ENCODE results near the gene POLR3E. TPM values are rescaled to one million over a fixed set of nuclear protein-coding genes. Genes with fewer than 3 reads are reported as not detected.

Gene POLR3E
- total RNA-seq, 1 donor = 61.7 TPM

DNA sequence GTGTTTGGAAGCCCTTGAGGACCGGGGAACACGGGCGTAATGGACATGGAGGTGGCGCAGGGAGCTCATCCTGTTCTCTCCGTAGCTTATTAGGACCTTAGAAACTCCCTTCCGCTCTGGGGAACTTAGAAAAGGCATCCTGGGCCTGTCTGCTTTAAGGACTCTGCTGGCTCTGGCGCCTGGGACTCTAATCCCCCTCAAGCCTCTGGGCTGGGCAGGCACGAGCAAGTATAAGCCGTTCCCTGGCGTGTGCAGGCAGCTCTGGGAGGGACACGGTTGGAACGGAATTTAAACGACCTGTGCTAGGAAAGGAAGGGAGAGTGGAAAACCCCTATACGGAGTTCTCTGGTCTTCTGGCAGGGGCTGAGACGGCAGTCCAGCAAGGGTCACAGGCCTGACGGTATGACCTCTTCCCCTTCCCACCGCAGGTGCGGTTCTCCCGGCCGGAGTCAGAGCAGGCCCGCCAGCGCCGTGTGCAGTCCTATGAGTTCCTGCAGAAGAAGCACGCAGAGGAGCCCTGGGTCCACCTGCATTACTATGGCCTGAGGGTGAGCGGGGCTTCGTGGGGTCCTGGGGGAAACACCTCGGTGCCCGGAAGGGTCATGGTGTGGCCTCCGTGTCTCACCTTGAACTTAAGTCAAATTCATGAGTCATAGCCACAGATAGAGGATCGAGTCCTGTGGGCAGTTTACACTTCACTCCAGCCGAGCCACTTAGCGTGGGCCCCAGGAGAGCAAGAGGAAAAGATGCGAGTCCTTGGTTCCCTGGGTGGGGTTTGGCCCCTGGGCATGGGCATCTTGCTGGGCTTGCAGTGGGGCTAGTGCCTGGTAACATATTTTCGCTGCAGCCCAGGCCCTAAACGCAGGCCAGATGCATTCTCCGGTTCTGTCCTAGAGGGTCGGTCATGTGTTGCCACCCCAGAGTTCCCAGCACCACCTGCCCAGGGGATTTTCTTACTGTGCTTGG, 17.7 kb downstream of the POLR3E start:
- DNase-seq (ENCODE audit: low read depth in 2 of 3, low spot score in 2 of 3) = no peak

GRCh38 chr16:22315979-22316378, 18.8 kb downstream of the POLR3E start:
- no peak for DNase-seq (ENCODE audit: low read depth in 2 of 3, low spot score in 2 of 3)

GRCh38 chr16:22316411-22316811, 19.2 kb downstream of the POLR3E start:
- no peak for DNase-seq (ENCODE audit: low read depth in 2 of 3, low spot score in 2 of 3)

DNA sequence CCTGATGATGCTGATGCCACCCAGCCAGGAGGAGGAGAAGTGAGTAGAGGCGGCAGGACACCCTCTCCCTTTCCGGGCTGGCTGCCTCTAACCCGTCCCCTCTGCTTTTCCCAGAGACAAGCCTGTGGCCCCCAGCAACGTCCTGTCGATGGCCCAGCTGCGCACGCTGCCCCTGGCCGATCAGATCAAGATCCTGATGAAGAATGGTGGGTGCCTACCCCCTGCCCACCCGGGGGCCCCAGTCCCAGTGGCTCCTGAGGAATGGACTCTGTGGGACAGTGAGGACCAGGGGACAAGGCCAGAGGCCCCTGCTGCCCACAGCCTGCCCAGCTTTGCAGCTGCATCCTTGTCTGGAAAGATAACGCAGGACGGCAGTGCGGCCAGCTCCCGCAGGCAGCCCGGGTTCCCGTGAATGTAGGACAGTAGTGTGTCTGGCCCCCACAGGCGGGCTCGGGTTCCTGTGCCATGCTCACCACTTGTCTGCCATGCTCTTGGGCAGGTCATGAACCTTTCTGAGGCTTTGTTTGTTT, 19.9 kb downstream of the POLR3E start:
- no peak for DNase-seq (ENCODE audit: low read depth in 2 of 3, low spot score in 2 of 3)

GRCh38 chr16:22317625-22318024, 20.4 kb downstream of the POLR3E start:
- DNase-seq (ENCODE audit: low read depth in 2 of 3, low spot score in 2 of 3) = no peak

DNA sequence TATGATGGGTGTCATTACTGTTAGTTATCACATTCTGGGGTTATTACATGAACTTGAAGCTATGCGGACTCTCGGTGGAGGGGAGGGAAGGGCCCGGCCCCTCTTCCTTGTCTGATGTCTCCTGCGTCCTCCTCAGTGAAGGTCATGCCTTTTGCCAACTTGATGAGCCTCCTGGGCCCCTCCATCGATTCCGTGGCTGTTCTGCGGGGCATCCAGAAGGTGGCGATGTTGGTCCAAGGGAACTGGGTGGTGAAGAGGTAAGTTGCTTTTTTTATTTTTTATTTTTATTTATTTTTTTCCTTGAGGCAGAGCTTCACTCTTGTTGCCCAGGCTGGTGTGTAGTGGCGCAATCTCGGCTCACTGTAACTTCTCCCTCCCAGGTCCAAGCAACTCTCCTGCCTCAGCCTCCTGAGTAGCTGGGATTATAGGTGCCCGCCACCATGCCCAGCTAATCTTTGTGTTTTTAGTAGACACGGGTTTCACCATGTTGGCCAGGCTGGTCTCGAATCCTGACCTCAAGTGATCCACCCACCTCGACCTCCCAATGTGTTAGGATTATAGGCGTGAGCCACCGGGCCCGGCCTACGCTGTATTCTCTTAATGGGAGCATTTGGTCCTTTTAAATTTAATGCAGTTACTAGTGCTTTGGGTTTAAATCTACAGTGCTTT, 21.6 kb downstream of the POLR3E start:
- DNase-seq (ENCODE audit: low read depth in 2 of 3, low spot score in 2 of 3) = peak in 2 of 3 donors; percentile 31 to 62

DNA sequence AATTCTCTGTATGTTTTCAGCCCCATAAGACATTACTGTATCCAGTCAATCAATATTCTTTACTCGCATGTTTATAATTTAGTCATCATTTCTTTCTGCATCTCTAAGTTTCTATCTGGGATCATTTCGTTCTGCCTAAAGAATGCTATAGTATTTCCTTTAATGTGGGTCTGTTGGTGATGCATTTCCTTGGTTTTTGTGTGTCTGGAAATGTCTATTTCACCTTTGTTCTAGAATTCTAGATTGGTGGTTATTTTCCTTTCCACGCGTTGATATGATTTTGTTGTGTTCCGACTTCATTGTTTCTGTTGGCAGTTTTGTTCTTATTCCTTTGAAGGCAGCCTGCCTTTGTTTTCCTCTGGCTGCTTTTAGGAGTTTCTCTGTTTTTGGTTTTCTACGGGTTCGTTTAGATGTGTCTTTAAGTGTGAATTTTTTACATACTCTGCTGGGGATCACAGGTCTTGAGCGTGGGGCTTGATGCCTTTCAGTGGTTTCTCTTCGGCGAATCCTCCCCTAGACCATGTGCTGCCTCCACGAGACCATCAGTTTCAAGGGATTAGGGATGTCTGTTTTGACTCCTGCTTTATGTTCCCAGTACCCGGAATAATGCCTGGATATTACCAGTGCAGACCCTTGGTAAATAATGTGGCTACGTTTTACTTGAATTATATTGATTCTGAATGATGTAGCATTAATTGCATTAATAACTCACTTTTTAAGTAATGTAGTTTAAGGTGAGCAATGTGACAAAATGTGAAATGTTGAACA, 23.5 kb downstream of the POLR3E start:
- no peak for DNase-seq (ENCODE audit: low read depth in 2 of 3, low spot score in 2 of 3)

GRCh38 chr16:22321340-22322001, 24.3 kb downstream of the POLR3E start:
- DNase-seq (ENCODE audit: low read depth in 2 of 3, low spot score in 2 of 3) = peak; percentile 48 to 72 (median 63)

DNA sequence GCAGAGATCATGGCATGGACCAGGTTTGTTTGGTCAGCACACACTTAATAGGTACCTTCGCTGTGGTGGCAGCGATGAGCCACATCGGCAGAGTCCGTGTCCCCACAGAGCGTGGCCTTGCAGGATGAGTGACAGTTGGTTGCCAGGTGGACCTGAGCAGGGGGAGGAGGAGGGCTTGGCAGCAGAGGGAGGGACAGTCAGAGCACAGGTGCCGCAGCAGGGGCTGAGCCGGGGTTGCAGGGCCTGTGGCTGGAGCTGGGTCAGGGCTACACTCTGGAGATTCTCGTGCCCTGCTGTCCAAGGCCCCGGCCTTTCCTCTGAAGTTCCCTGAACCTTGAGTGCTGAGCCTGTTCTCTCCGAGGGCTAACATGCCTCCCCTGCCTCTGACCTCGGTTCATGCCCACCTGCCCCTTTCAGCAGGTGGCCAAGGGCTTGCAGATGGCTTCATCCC, 24.8 kb downstream of the POLR3E start:
- no peak for DNase-seq (ENCODE audit: low read depth in 2 of 3, low spot score in 2 of 3)

DNA sequence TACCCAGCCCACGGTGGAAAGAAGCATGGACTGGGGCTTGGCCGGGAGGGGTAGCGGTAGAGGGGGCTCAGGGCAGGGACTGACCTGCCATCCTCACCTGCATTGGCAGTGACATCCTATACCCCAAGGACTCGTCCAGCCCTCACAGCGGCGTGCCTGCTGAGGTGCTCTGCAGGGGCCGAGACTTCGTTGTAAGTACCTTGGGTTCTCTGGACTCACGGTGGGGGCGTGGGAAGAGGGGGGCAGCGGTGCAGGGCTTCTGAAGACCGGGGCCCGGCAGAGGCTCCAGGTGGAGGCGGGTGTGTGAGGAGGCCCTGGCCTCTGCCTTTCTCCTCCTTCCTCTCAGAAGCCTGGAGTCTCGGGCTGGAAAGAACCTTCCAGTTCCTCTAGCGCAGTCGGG, 25.5 kb downstream of the POLR3E start:
- no peak for DNase-seq (ENCODE audit: low read depth in 2 of 3, low spot score in 2 of 3)

DNA sequence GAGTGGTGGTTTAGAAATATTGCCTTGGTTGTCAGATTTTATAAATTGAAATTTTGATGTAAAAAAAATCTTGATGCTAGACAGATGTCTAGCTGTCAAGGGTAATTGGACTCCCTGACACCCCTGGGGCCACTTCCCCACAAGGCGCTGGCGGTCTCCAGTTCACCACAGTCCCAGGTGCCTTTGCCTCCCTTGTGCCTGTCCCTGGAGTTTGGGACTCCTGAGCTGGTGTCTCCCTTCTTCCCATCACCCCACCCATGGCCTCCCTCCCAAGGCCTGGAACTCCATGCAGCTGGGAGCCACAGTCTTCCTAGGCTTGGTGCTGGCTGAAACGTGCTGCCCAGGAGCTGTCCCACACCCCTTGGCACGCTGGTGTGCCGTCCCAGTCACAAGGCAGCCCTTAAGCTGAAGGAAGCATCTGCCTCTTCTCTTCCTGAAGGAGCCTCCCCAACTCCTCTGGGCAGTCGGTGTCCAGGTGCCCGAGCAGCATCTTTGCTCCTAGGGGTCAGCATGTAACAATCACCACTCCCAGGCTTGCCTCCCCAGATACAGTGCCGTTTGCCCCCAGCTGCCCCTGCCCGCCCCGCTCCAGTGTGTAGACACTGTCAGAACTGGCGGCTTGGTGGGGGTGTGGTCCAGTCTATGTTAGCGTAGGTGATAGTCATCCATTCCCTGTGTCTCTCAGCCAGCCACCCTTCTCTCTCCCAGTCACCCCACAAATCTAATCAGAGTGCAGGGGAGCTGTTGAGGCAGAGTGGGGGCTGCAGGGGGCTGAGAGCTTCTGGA, 26.2 kb downstream of the POLR3E start:
- DNase-seq (ENCODE audit: low read depth in 2 of 3, low spot score in 2 of 3) = no peak

DNA sequence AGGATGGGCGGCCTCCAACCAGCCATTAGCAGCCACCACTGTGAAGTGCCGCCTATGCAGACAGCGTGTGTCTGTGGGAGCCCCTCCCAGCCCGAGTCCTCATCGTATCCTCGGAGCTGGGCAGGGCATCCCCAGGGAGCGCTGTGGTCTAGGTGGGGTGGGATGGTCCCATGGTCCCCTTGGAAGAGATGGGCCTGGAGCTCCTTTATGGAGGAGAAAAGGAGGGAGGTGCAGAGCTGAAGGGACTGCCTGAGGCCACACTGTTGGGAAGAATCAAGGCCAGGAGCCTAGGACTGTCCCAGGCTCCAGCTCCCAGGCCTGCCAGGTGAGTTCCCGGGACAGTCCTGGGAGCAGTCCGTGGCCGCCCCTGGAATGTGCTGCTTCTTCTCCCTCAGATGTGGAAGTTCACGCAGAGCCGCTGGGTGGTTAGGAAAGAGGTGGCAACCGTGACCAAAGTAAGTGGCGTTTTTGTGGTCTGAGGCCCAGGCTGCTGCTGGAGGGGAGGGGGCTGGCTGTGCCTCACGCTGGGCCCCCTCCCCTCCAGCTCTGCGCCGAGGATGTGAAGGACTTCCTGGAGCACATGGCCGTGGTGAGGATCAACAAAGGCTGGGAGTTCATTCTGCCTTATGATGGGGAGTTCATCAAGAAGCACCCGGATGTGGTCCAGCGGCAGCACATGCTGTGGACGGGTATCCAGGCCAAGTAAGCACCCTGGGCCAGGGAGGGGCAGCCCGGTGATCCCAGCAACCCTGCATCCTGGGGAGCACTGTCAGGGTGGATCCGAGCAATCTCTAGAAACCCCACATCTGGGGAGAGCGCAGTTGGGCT, 27.0 kb downstream of the POLR3E start:
- DNase-seq (ENCODE audit: low read depth in 2 of 3, low spot score in 2 of 3) = no peak

DNA sequence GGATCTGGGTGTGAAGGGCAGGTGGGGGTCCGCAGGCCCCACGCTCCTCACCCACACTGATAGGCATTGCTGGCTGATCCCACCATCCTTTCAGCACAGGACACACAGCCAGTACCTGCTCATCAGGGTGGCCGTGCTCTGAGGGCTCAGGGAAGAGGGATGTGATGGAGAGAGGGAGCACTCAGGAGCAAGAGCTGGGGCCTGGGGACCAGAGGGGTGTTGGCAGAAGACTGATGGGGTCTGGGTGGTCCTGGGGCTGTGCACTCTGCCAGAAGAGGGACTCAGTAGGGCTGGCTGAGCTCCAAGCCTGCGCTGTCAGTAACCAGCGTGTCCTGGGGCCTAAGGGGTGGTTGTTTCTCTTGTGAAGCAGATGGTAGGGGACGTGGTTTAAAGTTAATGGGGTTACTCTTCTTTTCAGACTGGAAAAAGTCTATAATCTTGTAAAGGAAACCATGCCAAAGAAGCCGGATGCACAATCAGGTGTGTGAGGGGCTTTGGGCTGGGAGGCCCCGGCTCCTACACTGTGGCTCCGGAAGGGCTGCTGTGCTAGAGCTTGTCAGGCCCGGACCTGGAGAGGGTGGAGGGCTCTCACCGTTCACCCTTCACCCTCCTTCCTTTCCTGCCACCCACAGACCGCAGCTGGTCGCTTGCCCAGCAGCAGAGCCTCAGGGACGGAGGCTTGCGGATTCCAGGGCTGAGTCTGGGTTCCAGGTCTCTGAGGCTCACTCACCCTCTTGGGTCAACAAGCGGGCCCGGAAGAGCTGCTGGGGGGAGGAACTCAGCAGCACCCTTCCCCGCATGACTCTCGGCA, 27.8 kb downstream of the POLR3E start:
- DNase-seq (ENCODE audit: low read depth in 2 of 3, low spot score in 2 of 3) = no peak

DNA sequence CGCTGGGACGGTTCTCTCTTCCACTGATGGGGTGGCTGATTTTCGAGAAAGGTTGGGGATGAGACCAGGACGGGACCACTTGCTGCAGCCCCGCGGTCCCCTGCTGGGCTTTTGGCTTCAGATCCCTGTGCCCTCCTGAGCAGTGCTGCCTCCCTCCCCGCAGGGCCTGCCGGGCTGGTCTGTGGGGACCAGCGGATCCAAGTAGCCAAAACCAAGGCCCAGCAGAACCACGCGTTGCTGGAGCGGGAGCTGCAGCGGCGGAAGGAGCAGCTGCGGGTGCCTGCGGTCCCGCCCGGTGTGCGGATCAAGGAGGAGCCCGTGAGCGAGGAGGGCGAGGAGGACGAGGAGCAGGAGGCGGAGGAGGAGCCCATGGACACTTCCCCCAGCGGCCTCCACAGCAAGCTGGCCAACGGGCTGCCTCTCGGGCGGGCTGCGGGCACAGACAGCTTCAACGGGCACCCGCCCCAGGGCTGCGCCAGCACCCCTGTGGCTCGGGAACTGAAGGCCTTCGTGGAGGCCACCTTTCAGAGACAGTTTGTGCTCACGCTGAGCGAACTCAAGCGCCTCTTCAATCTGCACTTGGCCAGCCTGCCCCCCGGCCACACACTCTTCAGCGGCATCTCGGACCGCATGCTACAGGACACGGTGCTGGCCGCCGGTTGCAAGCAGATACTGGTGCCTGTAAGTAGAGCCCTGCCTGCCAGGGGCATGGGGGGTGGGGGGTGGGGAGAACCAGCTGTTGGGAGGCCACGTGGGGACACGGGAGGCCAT, 28.6 kb downstream of the POLR3E start:
- no peak for DNase-seq (ENCODE audit: low read depth in 2 of 3, low spot score in 2 of 3)

DNA sequence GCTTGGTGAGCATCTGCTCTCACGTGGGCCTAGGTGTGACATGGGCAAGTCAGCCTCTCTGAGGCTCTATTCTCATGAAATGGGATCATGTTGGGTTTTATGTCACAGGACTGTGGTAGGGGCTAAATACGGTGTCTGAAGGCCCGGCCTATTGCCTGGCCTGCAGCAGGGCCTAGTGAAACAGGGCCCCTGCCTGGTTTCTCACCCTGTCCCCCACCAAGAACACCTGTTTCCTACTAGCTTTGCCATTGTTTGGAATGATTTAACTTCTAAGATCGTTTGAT, 29.1 kb downstream of the POLR3E start:
- DNase-seq (ENCODE audit: low read depth in 2 of 3, low spot score in 2 of 3) = no peak

DNA sequence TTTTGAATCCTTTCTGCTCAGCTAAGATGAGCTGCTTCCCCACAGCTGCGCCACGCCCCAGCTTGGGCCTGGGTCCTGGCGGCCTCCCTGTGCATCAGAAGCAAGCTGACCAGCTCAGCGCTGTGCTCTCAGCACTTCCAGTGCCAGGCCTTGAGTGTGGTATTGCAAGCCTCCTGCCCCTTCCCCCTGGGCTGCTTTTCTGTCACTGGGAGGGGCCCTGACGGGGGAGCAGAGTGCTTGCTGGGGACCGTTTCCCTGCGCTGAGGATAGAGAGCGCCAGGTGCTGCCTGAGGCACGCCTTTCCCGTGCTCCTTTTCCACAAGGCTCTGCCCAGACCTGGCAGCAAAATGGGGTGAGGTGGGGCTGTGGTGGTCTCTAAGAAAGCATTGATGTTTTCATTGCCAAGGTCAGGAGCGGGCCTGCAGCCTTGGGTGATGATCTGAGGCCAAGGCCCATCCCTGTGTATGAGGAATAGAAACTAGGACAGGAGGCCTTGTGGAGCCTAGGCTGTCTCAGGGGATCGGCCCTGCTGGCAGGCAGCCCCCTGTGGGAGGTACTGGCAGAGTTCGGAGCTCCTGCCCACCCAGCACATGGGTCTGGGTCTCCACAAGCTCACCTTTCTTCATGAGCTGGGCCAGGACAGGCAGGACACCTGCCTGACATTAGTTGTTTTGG, 29.7 kb downstream of the POLR3E start:
- no peak for DNase-seq (ENCODE audit: low read depth in 2 of 3, low spot score in 2 of 3)

- no peak for DNase-seq (ENCODE audit: low read depth in 2 of 3, low spot score in 2 of 3)
These were observed 30.2 kb downstream of the POLR3E start for GRCh38 chr16:22327446-22327775.

Data from hematopoietic multipotent progenitor cell (in vitro differentiated cells).